Gastroesophageal sphincter (tissue), 3 donors: ENCODE results near the gene NDNF.

Experiments used
- POLR2A ChIP-seq, 2 donors: fragments of 450-650 bp; IDR thresholded peaks; one replicate each; pipeline ENCODE4 v1.6.1; 2017; ENCODE audit warnings: antibody characterized with exemption in 2 of 2, mild to moderate bottlenecking in 2 of 2, moderate library complexity in 1 of 2
- TF ChIP-seq, protein P1 (sequence below), 4 experiments: fragments of 200-600 bp in 2 of 4; fragments of 450-650 bp in 2 of 4; sonication (generic) in 1 of 4; IDR thresholded peaks; one replicate each; pipeline ENCODE4 v1.5.1; 2017 to 2019; ENCODE audit warnings: antibody characterized with exemption in 4 of 4, mild to moderate bottlenecking in 2 of 4, moderate library complexity in 2 of 4

DNA sequence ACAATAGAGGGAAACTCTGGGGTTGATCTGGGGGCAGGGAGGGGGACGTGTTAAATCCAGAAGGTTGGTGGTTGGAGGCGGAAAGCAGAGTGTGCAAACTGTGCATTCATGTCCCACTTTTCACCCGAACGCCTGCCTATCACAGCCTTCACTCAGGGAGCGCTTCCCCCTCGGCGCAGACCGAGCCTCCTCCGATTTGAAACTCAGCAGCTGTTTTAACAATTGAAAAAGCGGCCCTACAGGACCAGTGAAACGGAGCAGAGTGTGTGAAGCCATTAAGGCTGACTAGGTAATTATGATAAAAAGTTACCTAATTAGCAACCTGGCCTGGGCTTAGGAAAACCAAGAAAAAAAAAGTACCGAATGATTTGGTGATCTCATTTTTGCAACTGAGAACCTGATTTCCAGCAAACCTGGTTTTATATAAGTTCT lies 685 bp upstream of the NDNF start:
- no peak for TF ChIP-seq POLR2A (IDR thresholded peaks at IDR 0.05)
- TF ChIP-seq, protein P1, sequence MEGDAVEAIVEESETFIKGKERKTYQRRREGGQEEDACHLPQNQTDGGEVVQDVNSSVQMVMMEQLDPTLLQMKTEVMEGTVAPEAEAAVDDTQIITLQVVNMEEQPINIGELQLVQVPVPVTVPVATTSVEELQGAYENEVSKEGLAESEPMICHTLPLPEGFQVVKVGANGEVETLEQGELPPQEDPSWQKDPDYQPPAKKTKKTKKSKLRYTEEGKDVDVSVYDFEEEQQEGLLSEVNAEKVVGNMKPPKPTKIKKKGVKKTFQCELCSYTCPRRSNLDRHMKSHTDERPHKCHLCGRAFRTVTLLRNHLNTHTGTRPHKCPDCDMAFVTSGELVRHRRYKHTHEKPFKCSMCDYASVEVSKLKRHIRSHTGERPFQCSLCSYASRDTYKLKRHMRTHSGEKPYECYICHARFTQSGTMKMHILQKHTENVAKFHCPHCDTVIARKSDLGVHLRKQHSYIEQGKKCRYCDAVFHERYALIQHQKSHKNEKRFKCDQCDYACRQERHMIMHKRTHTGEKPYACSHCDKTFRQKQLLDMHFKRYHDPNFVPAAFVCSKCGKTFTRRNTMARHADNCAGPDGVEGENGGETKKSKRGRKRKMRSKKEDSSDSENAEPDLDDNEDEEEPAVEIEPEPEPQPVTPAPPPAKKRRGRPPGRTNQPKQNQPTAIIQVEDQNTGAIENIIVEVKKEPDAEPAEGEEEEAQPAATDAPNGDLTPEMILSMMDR (IDR thresholded peaks at IDR 0.05) = no peak
